HG02588 (cell line): ENCODE results near the gene NDUFS8.
"Not testable (repeated sequence)": the region's sequence is repeated elsewhere in the genome, so short reads cannot be mapped to it uniquely, and the experiment has no call there.

Experiments used
- ATAC-seq: cut with Tn5 transposase; IDR thresholded peaks from one replicate; pipeline ENCODE4 v1.9.1; 2021; ENCODE audit warnings: mild to moderate bottlenecking, moderate library complexity; ENCODE audit not compliant: unreplicated experiment

Gene NDUFS8

DNA sequence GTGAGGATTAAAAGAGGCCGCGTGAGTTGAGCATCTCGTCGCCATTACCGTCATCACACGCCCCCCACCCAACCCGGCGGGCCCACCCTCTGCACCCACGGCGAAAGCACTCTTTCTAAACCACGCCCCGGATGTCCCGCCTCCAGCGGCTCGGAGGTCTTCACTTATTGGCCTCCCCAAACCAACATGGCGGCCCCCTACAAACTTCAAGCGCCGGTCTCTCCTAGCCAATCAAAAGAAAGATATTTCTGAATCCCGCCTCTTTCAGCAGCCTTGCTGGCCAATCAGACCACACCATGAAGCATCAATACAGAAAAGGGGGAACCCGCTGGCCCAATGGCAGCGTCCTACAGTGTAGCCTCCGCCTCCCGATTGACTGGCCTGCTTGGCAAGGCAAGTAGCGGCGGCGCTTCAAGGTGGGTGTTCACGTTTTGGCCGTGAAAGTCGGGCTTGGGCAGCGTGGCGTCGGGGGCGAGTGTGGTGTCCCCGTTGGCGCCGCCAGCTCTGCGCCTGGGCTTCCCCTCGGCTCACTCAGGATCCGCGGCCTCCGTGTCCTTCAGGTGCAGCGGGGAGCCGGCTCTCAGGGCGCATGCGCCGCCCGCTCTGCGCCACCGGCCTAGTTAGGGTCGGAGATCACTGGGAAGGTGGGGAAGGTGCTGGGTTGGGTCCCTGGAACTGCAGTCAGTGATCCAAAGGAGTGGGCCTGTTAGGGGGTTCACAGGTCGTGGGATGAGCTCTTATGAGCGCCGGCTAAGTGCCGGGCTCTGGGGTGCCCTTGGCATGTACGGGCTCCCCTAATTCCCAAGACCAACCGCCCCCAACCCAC, at the start of gene NDUFS8:
TSS of gene NDUFS8 (plus strand) at position 364 of the 826 bp plus-strand sequence. CDS start 1,471 bp downstream, outside the sequence.
- ATAC-seq: peak; percentile 89

DNA sequence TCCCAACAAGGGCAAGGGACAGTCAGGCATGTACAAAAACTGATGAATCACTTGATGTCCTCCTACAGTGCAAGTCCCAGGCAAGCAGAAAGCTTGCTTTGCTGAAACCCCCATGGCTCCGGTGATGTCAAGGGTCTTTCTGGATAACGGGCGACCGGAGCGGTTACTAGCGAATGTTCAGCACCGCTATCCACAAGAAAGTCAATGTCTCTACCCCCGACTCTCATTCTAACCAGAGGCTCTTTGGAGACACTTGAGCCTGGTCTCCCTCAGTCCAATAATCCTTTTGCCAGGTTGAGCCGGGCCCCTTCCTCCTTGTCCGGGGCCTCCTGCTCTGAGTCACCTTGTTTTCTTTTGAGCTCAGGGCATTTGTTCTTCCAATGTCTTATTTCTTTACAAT, 49.3 kb upstream of the NDUFS8 start:
- ATAC-seq: not testable (repeated sequence)

DNA sequence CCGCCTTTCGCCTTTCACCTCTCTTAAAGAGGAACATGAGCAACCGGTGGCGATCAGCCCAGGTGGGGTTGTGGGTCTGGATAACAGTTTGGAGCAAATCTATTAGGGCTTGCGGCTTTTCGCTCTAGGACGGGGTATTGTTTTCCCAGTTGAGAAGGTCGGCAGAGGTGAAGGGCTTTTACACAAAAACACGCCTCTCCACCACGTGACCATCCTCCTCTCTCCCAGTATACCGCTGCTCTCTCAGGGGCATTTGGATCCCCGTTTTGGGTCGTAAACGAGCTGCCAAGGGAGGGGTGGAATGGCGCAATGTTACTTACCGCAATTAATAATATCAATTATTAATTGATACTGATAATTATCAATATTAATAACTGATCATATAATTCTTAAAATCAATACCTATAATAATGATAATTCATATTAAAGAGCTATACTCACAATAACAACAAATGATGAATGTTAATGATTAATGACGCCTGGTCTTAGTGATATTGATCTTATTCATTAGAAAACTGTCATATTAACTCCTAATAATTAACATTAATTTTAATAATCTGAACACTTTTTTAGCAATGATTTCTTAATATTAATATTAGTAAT, 48.1 kb upstream of the NDUFS8 start:
- ATAC-seq: not testable (repeated sequence)

DNA sequence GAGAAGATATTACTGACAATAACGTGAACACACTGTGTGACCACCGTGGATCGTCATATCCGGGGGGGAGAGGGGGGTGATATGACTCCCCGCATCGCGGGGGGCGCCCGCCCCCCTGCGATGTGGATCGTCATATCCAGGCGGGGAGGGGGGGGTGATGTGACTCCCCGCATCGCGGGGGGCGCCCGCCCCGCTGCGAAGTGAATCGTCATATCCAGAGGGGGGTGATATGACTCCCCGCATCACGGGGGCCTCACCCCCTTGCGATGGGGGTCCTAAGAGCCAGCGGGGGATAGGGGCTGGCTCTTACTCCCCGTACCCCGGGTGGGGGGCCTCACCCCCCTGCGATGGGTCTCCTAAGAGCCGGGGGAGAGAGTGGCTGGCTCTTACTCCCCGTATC, 46.5 kb upstream of the NDUFS8 start:
- ATAC-seq: no peak

DNA sequence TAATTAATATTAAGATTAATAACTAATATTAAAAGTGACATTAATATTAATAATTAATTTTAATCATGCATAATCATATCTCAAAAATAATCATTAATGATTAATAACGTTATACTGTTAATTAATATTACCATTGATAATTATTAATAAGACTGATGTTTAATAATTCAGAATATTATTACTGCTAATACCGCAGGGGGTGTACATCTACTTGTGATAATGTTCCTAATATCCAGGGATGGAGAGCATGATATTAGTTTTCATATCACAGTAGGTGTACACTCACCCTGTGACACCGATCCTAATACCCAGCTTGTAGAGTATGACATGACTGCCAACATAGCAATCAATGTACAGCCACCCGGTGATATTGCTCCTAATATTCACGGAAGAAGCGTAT, 45.2 kb upstream of the NDUFS8 start:
- not testable (repeated sequence) for ATAC-seq

DNA sequence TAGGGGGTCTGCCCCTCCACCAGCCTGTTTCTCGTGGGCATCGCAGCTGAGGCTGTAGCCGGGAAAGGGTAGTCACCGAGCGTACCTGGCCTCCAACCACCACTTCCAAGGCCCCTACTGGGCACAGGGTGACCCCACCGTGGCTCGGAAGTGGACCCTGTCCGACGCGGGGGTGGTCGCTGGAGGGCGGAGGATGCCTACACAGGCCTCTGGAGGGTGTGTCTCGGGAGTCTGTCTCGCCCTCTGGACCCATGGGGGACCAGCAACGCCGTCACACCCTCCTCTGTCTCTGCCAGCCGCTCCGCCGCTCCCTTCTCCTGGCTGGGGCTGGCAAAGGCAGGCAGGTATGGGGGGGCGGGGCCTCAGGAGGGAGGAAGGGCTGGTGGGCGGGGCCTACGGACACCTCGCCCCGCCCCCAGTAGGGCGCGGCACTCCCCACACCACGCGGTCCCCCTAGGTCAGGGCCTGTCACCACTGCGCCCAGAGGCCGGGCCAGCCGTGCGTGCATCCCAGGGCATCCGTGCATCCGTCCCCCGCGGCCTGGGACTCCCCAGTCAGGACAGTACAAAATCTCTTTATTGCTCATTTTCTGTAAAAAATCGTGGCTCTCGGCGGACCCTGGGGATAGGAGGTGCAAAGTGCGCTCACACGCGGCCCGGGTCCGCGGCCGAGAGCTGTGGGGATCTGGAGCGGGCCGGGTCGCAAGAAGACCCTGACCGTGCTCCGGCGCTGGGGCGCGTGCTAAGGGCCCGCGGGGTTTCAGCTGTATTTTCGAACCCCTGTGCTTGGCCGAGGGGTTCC, 39.7 kb upstream of the NDUFS8 start:
- not testable (repeated sequence) for ATAC-seq

DNA sequence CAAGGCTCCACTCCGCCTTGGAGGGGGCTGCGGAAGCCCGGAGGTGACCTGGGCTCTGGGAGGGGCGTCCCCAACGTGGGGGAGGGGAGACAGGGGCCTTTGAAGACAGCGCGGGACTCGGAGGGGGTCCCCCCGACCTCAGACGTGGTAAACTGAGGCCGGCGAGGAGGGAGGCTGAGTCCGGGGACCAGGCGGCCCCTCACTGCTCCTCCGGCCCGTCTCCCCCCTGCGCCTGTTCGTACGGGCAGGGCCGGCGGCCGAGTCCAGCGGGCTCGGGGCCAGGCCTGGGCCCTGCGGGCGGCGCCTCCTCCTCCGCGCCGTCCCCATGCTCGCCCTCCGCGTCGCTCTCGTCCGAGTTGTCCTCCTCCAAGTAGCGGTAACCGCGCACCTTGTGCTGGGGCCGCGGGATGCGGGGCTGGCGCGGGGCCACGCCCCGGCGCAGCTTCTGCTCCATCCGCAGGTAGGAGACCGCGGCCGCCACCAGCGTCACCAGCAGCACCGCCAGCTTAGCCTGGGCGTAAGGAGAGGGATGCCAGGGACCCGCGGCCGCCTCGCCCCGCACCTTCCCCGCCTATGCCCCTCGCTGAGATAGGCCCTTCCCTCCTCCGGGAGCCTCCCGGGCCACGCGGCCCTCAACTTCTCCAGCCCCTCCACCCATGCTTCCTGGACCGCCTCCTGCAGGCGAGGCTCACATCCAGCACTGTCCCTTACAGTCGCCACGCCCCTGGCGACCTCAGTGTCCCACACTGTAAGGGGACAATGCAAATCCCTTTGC, 38.9 kb upstream of the NDUFS8 start:
- not testable (repeated sequence) for ATAC-seq

DNA sequence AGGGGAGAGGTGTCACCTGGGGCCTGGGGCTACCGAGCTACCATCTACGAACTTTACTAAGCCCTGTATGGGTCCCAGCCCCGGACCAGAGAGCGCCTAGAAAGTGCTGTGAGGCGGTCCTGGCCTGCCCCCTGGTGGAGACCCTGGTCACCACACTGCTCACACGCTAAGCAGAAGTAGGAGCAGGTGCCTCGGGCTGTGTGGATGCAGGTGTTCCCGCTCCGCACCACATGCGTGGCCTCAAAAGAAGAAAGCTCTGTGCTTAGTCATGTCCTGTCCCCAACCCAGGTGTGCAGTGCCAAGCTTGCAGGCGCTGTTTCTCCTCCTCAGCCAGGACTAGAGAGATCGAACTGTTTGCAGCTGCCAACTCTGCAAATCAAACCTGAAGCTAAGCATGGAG, 36.7 kb upstream of the NDUFS8 start:
- not testable (repeated sequence) for ATAC-seq

DNA sequence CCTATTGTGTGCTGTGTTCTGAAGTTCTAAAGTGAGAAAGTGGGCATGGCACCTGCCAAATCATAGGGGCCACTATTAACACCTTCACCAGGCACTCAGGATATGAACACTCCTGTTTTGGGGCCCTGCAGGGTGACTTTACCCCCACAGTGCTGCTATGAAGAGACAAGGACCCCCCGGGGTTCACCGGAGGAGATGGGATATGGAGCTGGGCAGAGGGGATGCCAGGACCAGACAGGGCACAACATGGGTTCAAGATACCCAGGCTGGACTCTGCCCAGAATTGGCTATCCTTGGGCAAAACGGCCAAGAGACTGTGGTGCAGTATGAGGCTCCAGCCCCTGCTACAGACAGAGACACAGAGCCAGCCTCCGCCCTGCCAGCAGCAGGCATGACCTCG, 36.1 kb upstream of the NDUFS8 start:
- ATAC-seq: not testable (repeated sequence)

DNA sequence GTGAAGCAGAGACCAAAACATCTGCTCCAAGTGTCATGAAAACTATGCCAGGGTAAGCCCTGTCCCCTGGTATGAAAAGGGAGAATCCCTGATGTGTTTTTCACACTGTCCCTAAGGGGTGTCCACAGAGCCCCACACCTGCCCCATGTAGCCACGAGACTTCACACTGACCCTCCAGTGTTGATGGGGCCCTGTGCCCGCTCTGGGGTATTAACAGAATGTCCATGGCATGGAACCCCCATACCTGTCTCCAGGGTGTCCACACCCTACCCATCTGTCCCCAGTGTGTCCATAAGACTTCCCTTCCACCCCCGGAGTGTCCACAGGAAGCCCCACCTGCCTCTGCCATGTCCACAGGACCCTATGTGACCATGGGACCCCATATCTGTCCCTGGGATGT, 35.4 kb upstream of the NDUFS8 start:
- ATAC-seq: not testable (repeated sequence)

DNA sequence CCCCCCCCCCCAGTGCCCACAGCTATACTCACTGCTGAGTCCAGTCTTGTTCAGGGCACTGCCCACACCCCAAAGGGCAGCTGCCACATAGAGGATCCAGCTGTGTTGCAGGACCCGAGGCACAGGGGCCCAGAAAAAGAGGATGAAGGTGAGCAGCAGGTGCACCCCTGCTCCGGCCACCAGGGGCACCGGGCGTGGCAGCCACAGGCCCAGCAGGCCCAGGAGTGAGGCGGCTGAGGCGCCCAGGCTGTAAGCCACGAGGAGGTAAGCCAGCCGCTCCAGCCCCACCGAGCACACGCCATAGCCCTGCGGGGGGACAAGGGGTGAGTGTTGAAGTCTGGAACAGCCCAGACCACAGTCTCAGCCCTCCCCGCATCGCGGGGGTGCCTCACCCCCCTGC, 34.9 kb upstream of the NDUFS8 start:
- ATAC-seq: not testable (repeated sequence)

DNA sequence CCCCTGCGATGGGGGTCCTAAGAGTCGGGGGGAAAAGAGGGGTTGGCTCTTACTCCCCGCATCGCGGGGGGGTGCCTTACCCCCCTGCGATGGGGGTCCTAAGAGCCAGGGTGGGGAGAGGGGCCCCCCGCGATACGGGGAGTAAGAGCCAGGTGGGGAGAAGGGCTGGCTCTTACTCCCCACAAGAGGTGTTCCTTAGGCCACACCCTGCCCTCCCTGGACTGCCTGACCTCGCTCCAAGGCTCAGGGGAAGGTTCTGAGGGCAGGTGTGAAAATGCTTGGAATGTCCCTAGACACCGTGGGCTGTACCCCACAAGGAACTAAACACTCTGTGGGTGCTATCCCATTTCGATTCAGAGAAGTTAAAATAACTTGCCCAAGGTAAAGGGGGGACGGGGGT, 34.4 kb upstream of the NDUFS8 start:
- no peak for ATAC-seq

DNA sequence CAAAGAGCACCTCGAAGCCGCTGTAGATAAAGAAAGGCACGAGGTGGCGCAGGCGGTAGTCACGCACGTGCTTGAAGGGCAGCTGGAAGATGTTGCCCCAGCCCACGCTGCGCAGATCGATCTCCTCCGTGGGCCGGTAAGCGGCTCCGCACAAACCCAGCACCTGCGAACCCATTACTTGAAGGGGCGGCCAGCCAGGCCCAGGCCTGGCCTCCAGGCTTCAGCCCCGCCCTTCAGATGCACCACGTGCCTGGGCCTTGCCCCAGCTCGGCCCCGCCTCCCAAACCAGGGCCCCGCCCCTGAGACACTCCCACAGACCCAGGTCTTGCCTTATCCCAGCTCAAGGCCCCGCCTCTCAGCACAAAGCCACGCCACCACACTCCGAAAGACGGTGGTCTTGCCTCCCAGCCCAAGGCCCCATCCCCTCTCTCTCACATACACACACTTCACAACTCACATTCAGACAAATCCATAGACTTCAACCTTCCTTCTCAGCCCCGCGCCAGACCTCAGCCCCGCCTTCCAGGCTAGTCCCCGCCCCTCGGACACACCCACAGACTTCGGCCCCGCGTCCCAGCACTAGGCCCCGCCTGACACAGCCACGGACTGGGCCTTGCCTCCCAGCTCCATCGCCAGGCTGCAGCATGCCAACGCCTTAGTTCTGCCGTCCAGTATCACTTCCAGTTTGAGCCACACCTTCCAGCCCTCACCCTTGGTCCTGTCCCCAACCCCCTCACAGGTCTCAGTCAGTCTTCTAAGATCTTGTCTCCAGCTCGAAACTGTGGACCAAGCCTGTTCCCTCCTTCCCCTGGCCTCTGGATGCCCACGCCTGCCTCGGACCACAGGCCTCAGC, 33.6 kb upstream of the NDUFS8 start:
- no peak for ATAC-seq

DNA sequence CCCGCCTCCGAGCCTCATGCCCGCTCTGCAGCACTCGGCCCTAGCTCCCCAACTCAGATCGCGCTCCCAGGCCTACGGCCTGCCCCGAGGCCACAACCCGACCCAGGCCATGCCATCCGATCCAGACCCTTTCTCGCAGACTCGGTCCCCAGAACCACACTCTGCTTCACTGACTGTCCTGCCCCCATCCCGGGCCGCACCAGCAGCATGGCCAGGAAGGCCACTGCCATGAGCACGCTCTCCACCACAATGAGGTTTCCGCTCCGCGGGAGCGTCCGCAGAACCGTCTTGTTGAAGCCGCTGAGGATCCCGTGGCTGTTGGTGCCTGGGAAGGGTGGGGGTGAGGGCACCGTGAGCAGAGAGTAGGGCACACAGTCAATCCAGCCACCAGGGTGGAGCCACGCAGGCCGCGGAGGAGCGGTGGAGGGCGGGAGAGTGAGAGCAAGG, 33.0 kb upstream of the NDUFS8 start:
- no peak for ATAC-seq

DNA sequence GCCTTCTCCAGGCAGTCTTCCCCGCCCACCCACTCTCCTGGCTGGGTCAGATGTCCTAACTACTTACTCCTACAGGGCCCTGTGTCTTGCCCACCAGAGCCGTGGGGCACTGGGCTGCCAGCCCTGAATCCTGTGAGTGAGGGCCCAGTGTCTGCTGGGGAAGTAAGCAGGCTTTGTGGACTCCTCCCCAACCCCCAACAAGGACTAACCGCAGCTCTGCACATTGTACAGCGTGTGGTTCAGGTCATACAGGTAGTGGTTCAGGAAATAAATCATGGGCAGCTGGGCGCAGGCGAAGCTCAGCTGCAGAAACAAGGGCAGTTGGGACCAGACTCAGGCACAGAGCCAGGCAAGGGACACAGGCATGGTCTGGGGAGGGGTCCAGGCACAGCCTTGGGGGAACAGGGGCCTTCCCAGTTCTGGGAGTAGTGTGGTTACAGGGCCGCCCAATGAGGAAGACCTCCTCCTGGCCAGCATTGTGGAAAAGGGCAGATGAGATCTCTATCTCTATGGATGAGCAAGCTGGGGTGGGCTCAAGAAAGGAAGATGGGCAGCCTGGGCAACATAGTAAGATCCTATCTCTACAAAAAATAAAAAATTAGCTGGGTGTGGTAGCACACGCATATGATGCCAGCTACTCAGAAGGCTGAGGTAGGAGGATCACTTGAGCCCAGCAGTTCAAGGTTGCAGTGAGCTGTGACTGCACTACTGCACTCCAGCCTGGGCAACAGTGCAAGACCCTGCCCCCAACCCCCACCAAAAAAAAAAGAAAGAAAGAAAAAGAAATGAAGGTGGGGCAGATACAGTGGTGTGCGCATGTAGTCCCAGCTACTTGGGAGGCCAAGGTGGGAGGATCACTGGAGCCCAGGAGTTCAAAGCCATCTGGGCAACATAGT, 32.1 kb upstream of the NDUFS8 start:
- no peak for ATAC-seq

DNA sequence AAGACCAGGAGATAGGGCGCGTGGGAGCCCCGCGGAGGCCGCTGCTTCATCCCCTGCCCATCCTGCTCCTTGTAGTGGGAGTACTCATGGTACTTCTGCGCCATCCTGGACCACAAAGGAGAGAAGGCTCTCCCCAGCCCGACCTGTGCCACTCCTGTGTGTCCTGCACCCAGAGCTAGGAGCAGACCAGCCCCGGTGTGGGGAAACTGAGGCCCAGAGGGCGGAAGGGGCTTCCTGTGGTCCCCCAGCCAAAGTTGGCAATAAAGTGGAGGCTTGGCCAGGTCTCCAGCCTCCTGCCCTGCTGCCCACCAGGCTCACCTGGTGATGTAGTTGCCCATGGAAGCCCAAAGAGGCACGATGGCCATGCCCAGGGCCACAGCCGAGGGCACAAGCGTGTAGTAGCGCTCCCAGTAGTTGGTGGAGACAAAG, 31.3 kb upstream of the NDUFS8 start:
- ATAC-seq: no peak

DNA sequence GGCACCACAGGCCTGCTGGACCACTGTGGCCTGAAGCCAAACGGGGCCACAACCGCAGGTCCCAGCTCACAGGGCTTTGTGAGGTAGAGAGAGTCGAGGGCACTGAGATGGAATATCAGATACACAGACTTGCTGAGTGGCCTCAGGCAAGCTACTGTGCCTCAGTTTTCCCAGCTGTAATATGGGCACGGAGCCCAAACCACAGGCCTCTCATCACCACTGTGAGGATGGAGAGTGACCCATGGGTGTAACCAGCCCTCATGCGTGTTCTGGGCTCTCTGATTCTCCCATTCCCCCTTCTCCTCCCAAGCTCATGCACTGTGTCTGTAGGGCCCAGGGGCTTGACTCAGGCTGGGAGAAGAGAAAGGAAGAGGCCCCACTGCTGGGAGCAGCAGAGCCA, 30.8 kb upstream of the NDUFS8 start:
- ATAC-seq: no peak

DNA sequence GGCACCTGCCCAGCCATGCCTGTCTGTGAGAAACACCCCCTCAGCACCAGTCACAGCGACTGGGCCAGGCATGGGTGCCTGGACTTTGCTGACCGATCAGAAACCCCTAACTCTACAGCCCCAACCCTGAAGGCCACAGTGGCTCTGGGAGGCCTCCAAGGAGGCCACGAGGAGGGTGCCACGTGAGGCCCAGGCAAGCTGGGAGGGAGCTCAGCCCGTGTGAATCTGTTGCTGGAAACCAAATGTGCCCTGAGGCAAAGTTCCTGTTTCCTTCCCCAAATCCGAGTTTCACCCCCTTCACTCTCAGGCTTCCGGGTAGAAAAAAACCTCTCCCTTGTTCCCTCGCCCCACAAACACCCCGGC, 27.9 kb upstream of the NDUFS8 start:
- no peak for ATAC-seq
